Measurements from ENCODE around the gene LYPD5.

LYPD5 gene

GRCh38 chr19:43755256-43755801, 46.9 kb downstream of the LYPD5 start:
- peaks cover 63% of the 10 kb centered on the region for H3K4me1 Mint-ChIP-seq
- ATAC-seq (no peak), DNase-seq (peak; percentile 77 to 84)
- H3K9me3 Mint-ChIP-seq = peaks cover 0 to 6% of the 10 kb centered on the region in 2 donors
- H3K27ac Mint-ChIP-seq = peak overlapping the region; percentile 98 to 100
- peak overlapping the region; percentile 89 to 97 for H3K4me3 Mint-ChIP-seq
- H3K27me3 Mint-ChIP-seq = no peaks in the 10 kb centered on the region

- DNase-seq (peak; percentile 99), ATAC-seq (peak; percentile 85)
- Mint-ChIP-seq H3K4me1 (peaks cover 62% of the 10 kb centered on the region), H3K27ac (peak within 1 kb of the TSS; percentile 98 to 100), H3K4me3 (peak within 1 kb of the TSS; percentile 89 to 97), H3K27me3 (no peaks in the 10 kb centered on the region), H3K9me3 (peaks cover 0 to 6% of the 10 kb centered on the region in 2 donors)
These were observed 47.6 kb downstream of the LYPD5 start, which contains the start of gene SMG9 for GRCh38 chr19:43754503-43755255. TSS of gene SMG9 (minus strand) at chr19:43754962. CDS start at chr19:43750741, 4,221 bp downstream.

GRCh38 chr19:43754253-43754502, 48.1 kb downstream of the LYPD5 start:
- peak overlapping the region; percentile 98 to 100 for H3K27ac Mint-ChIP-seq
- ATAC-seq (peak; percentile 84), DNase-seq (no peak)
- no peaks in the 10 kb centered on the region for H3K27me3 Mint-ChIP-seq
- H3K4me3 Mint-ChIP-seq = peak overlapping the region; percentile 89 to 97
- H3K4me1 Mint-ChIP-seq = peaks cover 57% of the 10 kb centered on the region
- H3K9me3 Mint-ChIP-seq = peaks cover 0 to 6% of the 10 kb centered on the region in 2 donors

- peak overlapping the region in 1 of 2 donors; percentile 96 for H3K27ac Mint-ChIP-seq
- H3K27me3 Mint-ChIP-seq = no peaks in the 10 kb centered on the region
- H3K4me1 Mint-ChIP-seq = peaks cover 51% of the 10 kb centered on the region
These were observed 49.9 kb downstream of the LYPD5 start for GRCh38 chr19:43752287-43752875.

GRCh38 chr19:43751466-43752220, 50.6 kb downstream of the LYPD5 start:
- H3K27ac Mint-ChIP-seq = peak overlapping the region in 1 of 2 donors; percentile 96
- H3K9me3 Mint-ChIP-seq = peaks cover 0 to 6% of the 10 kb centered on the region in 2 donors
- peak overlapping the region in 1 of 2 donors; percentile 77 for H3K4me3 Mint-ChIP-seq
- H3K27me3 Mint-ChIP-seq = no peaks in the 10 kb centered on the region
- peaks cover 44% of the 10 kb centered on the region for H3K4me1 Mint-ChIP-seq
- DNase-seq = no peak
- no peak for ATAC-seq

More at GRCh38 chr19:43752287-43752875, 49.9 kb downstream of the LYPD5 start:
- peak; percentile 3 for ATAC-seq
- DNase-seq = peak in 1 of 2 donors; percentile 54
- Mint-ChIP-seq H3K9me3 (peaks cover 0 to 6% of the 10 kb centered on the region in 2 donors), H3K4me3 (peak overlapping the region; percentile 89 to 97)

DNA sequence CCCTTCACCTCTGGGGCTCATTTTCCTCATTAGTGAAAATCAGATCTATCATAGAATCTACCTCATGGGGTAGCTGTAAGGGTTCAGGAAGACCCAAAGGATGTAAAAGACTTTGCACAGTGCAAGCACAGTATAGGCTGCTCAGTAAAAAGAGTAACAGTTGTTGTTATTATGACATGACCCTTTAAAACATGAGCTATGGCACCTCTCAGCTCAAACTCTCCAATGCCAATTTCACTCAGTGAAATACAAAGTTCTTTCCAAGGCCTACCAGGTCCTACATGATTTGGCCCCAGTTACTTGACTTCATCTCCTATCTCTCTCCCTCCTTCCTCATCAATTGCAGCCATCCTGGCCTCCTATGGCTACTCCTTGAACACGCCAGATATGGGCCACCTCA, 52.3 kb downstream of the LYPD5 start:
- Mint-ChIP-seq H3K4me1 (peaks cover 41% of the 10 kb centered on the region), H3K4me3 (no peak overlapping the region)
- no peak for DNase-seq

GRCh38 chr19:43749152-43749551, 53.1 kb downstream of the LYPD5 start:
- H3K4me3 Mint-ChIP-seq = no peak overlapping the region
- H3K27me3 Mint-ChIP-seq = no peaks in the 10 kb centered on the region
- ATAC-seq = no peak
- peak overlapping the region in 1 of 2 donors; percentile 29 for H3K27ac Mint-ChIP-seq
- peaks cover 41% of the 10 kb centered on the region for H3K4me1 Mint-ChIP-seq
- peaks cover 0 to 6% of the 10 kb centered on the region in 2 donors for H3K9me3 Mint-ChIP-seq
- DNase-seq = no peak

More for the DNA sequence above, 52.3 kb downstream of the LYPD5 start:
- H3K27ac Mint-ChIP-seq = peak overlapping the region in 1 of 2 donors; percentile 25
- H3K27me3 Mint-ChIP-seq = no peaks in the 10 kb centered on the region
- no peak for ATAC-seq
- peaks cover 0 to 6% of the 10 kb centered on the region in 2 donors for H3K9me3 Mint-ChIP-seq

DNA sequence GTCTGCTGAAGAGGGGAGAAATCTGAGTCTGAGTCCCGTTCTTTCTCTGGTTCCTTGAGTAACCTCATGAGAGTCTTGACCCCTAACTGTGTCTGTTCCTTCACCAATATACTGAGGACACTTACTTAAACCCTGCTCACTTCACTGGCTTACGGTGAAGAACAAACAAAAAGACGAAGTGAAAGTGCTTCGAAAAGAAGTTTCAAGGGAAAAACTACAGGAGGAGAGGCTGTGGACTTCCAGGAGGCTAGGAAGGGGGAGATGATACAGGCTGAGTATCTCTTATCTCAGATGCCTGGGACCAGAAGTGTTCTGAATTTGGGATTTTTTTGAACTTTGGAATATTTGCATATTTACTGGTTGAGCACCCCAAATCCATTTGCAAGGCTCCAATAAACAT, 53.6 kb downstream of the LYPD5 start:
- Mint-ChIP-seq H3K27me3 (no peaks in the 10 kb centered on the region), H3K9me3 (peaks cover 0 to 6% of the 10 kb centered on the region in 2 donors), H3K4me1 (peaks cover 37% of the 10 kb centered on the region), H3K4me3 (peak overlapping the region in 1 of 2 donors; percentile 15), H3K27ac (peak overlapping the region in 1 of 2 donors; percentile 52)
- DNase-seq (no peak), ATAC-seq (no peak)

- H3K4me3 Mint-ChIP-seq = no peak overlapping the region
- peak overlapping the region in 1 of 2 donors; percentile 67 for H3K27ac Mint-ChIP-seq
- DNase-seq (no peak), ATAC-seq (no peak)
- H3K4me1 Mint-ChIP-seq = peaks cover 32% of the 10 kb centered on the region
- peaks cover 0 to 6% of the 10 kb centered on the region in 2 donors for H3K9me3 Mint-ChIP-seq
- H3K27me3 Mint-ChIP-seq = no peaks in the 10 kb centered on the region
These were observed 54.0 kb downstream of the LYPD5 start for GRCh38 chr19:43748205-43748594.

- H3K27me3 Mint-ChIP-seq = no peaks in the 10 kb centered on the region
- peak overlapping the region in 1 of 2 donors; percentile 67 for H3K27ac Mint-ChIP-seq
- peaks cover 27% of the 10 kb centered on the region for H3K4me1 Mint-ChIP-seq
- H3K4me3 Mint-ChIP-seq = no peak overlapping the region
- H3K9me3 Mint-ChIP-seq = peaks cover 0 to 6% of the 10 kb centered on the region in 2 donors
- DNase-seq (no peak), ATAC-seq (peak; percentile 9)
These were observed 54.6 kb downstream of the LYPD5 start for GRCh38 chr19:43747557-43748204.

All from stimulated activated naive CD8-positive, alpha-beta T cell treated with anti-CD3 and anti-CD28 coated beads, Interleukin-15, amount 100 ng/mL, for 72 hours (primary cell).